ENCODE data around the gene TEAD1.
A peak's percentile ranks its signal among the peaks of the same experiment; 100 is the strongest.

TEAD1 gene

GRCh38 chr11:12761029-12761428 is 86.8 kb downstream of the TEAD1 start:
- no peak overlapping the region for H3K4me3 ChIP-seq (ENCODE audit: low read length)
- TF ChIP-seq, protein P1, sequence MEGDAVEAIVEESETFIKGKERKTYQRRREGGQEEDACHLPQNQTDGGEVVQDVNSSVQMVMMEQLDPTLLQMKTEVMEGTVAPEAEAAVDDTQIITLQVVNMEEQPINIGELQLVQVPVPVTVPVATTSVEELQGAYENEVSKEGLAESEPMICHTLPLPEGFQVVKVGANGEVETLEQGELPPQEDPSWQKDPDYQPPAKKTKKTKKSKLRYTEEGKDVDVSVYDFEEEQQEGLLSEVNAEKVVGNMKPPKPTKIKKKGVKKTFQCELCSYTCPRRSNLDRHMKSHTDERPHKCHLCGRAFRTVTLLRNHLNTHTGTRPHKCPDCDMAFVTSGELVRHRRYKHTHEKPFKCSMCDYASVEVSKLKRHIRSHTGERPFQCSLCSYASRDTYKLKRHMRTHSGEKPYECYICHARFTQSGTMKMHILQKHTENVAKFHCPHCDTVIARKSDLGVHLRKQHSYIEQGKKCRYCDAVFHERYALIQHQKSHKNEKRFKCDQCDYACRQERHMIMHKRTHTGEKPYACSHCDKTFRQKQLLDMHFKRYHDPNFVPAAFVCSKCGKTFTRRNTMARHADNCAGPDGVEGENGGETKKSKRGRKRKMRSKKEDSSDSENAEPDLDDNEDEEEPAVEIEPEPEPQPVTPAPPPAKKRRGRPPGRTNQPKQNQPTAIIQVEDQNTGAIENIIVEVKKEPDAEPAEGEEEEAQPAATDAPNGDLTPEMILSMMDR (conservative IDR thresholded peaks at IDR 0.05; ENCODE audit: low read length): peak; percentile 35; the same call in 1 of the 2 replicates
- no peak for DNase-seq (ENCODE audit: low read depth)

DNA sequence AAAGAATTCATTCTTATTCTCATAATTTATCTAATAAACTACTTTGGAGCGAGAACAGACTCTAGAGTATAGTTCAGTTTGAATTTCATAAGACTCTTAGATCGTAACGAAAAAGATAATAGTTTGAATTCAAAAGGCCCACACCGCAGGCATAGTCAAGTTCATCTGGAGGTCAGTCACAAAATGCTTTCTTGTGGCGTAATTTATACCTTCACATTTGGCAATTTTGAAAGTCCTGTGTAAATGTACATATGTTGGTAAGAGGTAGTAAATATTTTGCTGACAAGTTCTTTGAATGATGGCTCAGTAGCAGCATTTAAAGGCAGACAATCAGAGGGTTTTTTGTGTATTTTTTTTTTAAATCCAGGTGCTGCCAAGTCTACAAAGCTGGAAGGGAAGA is 88.1 kb downstream of the TEAD1 start:
- H3K4me3 ChIP-seq (ENCODE audit: low read length): no peak overlapping the region
- TF ChIP-seq, protein P1 (conservative IDR thresholded peaks at IDR 0.05; ENCODE audit: low read length): no peak
- DNase-seq (ENCODE audit: low read depth): no peak

DNA sequence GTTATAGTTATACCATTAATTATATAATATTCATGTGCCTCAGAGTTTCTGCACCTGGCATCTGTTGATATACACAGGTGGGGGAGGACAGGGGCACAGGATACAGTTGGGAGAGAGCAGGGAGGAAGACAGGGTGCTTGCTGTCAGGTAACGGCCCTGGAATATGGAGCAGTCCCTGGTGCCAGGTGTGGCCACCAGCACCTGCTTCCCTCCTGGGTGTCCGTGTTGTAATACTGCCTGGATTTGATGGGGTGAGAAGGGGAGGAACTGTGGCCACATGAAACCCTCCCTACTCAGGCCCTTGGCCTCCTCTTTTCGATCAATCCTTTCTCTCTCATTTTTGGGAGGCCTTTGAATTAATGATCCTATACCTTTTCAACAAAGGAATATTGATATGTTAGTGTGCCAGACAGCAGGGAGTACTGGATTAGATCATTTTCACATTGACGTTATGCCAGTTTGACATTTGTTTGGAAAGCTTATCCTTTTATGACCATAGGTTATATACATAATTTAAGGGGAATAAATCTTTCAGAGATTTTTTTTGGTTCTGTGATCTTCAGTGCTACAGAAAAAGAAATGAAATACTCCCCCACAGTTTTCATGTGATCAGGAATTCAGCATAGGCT is 88.6 kb downstream of the TEAD1 start:
- TF ChIP-seq, protein P1 (conservative IDR thresholded peaks at IDR 0.05; ENCODE audit: low read length): no peak
- no peak for DNase-seq (ENCODE audit: low read depth)
- H3K4me3 ChIP-seq (ENCODE audit: low read length): no peak overlapping the region

GRCh38 chr11:12764187-12764914 is 90.1 kb downstream of the TEAD1 start:
- no peak for DNase-seq (ENCODE audit: low read depth)
- H3K4me3 ChIP-seq (ENCODE audit: low read length): no peak overlapping the region
- TF ChIP-seq, protein P1 (conservative IDR thresholded peaks at IDR 0.05; ENCODE audit: low read length): no peak

- TF ChIP-seq, protein P1 (conservative IDR thresholded peaks at IDR 0.05; ENCODE audit: low read length): no peak
- DNase-seq (ENCODE audit: low read depth): peak; percentile 60
- H3K4me3 ChIP-seq (ENCODE audit: low read length): no peak overlapping the region
These were observed 91.2 kb downstream of the TEAD1 start for GRCh38 chr11:12765428-12765827.

GRCh38 chr11:12767027-12767426 is 92.8 kb downstream of the TEAD1 start:
- H3K4me3 ChIP-seq (ENCODE audit: low read length): no peak overlapping the region
- TF ChIP-seq, protein P1 (conservative IDR thresholded peaks at IDR 0.05; ENCODE audit: low read length): no peak
- no peak for DNase-seq (ENCODE audit: low read depth)

DNA sequence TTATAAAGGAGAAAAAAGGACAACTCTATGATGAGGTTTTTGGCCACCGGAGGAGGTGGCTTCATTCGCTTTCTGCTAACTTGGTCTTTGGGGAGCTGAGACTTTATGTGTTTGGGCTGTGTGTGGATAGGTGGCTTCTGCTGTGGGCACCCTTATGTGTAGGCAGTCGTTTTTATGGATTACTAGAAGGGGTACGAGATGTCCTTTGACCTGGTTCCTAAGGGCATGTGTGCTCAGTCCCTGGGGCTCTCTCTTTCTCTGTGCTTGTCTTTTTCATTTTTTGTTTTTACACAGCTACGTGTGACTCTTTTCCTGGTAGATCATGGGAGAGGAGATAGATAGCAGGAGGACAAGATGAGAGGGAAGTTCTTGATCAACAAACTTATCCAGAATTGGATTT is 93.4 kb downstream of the TEAD1 start:
- TF ChIP-seq, protein P1 (conservative IDR thresholded peaks at IDR 0.05; ENCODE audit: low read length): no peak

More for the DNA sequence above, 93.4 kb downstream of the TEAD1 start:
- no peak for DNase-seq (ENCODE audit: low read depth)
- H3K4me3 ChIP-seq (ENCODE audit: low read length): no peak overlapping the region

All from AG10803 (cell line).